Esophagus mucosa (tissue), 1 donor: ENCODE measurements around the gene FOXN3. TPM values are rescaled to one million over a fixed set of nuclear protein-coding genes. Genes with fewer than 3 reads are reported as not detected.
"Not testable (repeated sequence)": the region's sequence is repeated elsewhere in the genome, so short reads cannot be mapped to it uniquely, and the experiment has no call there.

Experiments
- ATAC-seq: fragments of 200-7000 bp; cut with Tn5 transposase; one replicate; pipeline ENCODE4 v1.9.1; 2020
- total RNA-seq: library from RNA; stranded (reverse); gene quantifications from one replicate; pipeline ENCODE4 v1.2.4, GENCODE V29; 2023
- donor health status: DM: yes; HTN: yes; CAD: no.

Gene FOXN3
- total RNA-seq, 1 donor from 2014 or later, result 40.5 TPM

DNA sequence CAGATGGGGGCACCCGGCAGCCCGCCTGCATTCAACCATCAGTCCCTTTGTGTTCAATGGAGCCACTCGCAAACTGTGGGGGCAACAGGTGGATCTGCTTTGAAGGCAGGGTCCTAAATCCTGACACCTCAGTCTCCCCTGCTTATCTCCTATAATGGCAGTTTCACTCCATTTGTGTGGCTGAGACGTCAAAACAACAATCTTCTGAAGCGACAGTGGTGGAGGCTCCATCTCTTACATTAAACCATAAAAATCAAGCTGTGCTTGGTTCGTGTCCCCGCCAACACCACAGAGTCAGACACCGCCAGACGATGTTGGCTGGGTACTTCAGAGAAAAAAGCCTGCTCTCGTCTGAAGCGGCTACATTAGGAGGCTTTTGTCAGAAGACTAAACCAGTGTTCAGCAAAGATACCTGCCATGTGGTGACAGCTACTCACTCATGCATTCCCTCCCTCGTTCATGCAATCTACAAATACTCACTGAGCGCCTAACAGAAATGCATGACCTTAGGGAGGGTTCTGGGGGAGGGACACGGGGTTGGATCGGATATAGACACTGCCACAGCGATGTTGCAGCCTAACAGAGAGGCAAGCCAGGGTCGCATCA lies 253.9 kb downstream of the FOXN3 start:
- ATAC-seq, result no peak

DNA sequence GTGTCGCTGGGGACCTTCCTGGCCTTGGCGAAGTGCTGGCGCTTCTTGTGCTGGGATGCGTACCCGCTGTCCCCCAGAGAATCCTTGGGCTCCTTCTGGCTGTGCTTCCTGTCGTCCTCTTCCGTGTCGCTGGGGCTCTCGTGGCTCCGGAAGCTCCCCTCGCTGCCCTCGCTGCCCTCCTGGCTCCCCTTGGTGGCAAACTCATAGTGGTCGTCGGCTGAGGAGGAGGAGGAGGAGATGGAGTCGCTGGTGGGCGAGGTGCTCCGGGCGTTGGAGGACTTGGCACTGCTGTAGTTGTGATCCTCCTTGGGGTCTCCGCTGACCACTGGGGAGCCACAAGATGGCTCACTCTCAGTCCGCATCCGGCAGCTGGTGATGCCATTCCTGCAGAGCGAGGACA lies 254.4 kb downstream of the FOXN3 start:
- ATAC-seq, result no peak

DNA sequence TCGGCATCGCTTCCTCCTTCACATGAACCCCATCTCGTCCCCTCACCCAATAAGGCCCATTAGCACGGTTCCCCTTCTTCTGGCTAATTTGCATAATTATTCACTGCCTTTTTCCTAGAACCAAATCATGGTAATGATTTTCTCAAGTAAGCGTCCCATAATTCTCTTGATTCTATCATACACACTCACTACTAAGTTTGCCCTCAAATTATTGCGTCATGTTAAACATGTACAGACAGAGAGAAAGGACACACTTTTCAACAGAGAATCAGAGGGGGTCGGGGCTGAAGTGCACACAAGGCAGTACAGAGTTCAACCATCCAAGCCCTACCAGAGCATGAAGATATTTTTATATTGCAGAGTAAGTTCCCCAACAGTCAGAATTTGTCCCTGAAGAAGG lies 256.6 kb downstream of the FOXN3 start:
- no peak for ATAC-seq

DNA sequence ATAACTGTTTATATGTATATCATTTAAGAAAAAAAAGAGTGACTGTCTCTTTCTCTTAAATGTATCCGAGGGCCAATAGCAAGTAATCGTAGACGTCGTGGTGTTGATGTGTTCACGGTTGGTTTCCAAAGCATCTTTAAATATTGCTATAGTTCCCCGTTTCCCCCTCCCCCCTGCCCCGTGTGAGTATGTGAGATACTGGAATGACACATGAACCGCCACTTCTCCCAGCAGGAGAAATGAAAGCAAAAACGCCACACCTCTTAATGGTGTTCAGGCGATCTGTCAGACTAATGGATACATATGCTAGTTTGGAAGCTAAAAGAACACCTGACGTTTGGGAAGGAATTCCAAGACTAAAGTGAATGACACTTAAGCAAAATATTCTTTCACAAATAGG lies 258.3 kb downstream of the FOXN3 start:
- ATAC-seq, result no peak

GRCh38 chr14:89158104-89158503 lies 258.9 kb downstream of the FOXN3 start:
- not testable (repeated sequence) for ATAC-seq

DNA sequence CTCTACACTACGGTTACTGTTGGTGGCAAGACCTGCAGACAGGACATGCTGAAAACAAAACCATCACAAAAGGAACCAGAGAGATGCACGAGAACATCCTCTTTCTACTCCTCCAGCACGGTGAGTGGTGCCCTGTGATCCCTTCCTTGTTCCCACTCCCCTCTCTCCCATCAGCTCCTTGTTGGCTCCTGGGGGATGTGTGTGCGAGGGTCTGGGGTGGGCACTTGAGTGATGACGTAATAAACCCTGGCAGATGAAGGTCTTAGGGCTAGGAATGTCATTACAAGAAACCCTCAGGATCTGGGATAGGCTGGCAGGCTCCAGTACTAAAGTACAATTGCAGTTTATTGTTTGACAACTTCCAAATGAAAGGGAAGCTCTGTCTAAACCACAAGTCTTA lies 261.5 kb downstream of the FOXN3 start:
- no peak for ATAC-seq

- not testable (repeated sequence) for ATAC-seq
Observed at GRCh38 chr14:89151693-89152092, 265.3 kb downstream of the FOXN3 start.

- ATAC-seq, result no peak
Observed at GRCh38 chr14:89146274-89146673, 270.8 kb downstream of the FOXN3 start.

DNA sequence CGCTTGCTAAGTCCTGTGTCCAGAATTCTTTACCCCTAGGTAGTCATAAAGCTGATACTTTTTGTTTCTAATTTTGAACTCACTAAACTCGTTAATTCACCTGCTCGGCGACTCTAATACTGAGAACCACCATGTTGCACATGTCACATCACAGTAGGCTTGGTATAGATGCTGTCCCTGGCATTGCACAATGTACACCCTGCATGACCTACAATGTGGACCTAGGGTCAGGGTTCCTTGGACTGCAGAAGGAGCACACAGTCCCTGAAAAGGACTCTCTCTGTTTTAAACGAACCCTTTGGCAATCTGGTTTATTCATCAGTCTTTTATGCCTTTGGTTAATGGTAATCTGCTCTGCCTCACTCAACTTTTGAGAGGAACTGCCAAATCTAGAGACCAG lies 272.4 kb downstream of the FOXN3 start:
- no peak for ATAC-seq

DNA sequence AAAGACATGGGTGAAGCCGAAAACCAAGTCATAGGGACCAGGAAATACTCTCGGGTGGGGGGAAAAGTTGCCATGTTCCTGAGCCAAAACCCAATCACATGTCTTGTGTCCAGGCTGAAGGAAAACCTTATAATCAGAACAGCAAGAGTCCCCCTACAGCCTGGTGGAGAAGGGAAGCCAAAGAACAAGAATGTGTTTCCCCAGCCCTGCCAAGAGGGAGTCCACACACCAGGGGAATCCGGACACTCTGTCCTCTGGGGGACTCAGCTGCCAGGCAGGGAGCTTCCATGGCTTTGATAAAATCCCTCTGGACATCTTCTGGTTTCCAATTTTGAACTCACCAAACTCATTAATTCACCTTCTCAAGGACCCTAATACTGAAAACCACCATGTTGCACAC lies 273.0 kb downstream of the FOXN3 start:
- ATAC-seq, result no peak

- ATAC-seq, result no peak
Observed at GRCh38 chr14:89143595-89143994, 273.4 kb downstream of the FOXN3 start.

GRCh38 chr14:89142366-89142765 lies 274.7 kb downstream of the FOXN3 start:
- ATAC-seq, result no peak

GRCh38 chr14:89141862-89142261 lies 275.2 kb downstream of the FOXN3 start:
- no peak for ATAC-seq

DNA sequence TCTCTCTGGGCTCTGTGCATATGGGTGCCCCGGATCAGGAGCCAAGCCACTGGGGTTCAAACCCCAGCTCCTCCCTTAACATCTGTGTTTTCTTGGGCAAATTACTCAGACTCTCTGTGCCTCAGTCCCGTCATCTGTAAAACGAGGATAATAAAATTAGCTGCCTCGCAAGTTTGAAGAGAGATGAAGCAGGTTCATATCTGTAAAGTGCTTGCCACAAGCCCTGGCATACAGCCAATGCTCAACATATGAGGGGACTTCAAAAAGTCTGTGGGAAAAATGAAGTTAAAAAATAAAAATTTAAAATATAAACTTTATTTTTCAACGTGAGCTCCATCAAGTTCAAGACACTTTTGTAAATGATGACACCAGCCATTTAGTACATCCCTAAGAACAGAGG lies 276.7 kb downstream of the FOXN3 start:
- ATAC-seq, result no peak

GRCh38 chr14:89139404-89140247 lies 277.4 kb downstream of the FOXN3 start:
- peak; percentile 35 for ATAC-seq

DNA sequence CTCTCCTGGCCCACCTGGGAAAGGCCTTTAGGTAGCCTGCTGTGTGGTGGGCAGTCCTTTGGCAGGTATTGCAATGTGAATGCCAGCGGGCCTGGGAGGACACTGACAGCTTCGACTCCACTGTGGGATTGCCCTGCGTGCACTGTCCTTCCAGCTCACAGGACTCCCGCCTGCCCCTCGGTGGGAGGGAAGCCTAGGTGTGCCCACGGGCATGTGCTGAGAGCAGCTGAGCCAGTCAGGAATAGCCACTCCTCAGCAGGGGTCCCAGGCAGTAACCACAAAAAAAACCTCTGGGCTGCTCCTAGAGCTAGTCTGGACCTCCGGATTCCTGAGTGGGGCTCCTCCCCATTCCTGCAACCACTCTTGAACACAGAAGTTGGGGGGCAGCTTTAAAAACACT lies 278.2 kb downstream of the FOXN3 start:
- ATAC-seq, result no peak

- peak; percentile 96 for ATAC-seq
Observed at GRCh38 chr14:89137526-89138163, 279.4 kb downstream of the FOXN3 start.

GRCh38 chr14:89136587-89136986 lies 280.4 kb downstream of the FOXN3 start:
- no peak for ATAC-seq

DNA sequence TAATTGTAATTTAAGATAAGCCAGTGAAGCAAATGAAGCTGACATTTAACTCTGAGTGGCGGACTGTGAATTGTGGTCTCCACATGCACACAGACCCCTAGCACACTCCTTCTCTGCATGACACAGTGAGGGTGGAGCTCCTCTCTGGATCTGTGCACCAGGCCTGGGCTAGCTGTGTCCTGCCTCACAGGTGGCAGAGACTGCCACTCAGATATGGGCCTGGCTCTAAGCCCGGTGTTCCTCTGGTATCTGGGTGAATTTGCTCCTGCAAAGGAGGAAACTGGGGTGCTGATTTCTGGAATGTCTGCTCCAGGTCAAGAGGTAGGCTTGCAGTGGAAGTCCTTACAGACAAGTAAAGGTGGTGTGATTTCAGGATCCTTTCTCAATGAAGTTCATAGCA lies 282.4 kb downstream of the FOXN3 start:
- peak; percentile 66 for ATAC-seq

- ATAC-seq, result no peak
Observed at GRCh38 chr14:89131004-89131750, 285.9 kb downstream of the FOXN3 start.

DNA sequence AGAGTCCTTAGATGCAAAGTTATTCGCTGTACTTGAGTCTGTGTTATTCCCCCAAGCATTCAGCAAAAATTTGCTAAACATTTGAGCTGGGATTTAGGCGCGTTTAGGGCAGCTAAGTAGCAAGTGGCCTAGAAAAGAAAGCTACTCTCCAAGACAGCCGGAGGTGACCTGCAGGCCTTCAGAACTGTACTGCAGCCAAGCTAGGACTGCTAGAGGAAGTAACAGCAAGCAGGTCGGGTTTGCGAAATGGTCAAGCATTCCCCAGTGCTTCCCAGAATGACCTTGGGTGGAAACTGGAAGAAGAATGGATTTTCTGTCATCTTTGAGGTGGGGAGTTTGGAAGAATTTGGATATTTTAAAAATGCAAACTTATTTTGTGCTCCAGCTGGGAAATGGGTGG lies 287.5 kb downstream of the FOXN3 start:
- no peak for ATAC-seq

DNA sequence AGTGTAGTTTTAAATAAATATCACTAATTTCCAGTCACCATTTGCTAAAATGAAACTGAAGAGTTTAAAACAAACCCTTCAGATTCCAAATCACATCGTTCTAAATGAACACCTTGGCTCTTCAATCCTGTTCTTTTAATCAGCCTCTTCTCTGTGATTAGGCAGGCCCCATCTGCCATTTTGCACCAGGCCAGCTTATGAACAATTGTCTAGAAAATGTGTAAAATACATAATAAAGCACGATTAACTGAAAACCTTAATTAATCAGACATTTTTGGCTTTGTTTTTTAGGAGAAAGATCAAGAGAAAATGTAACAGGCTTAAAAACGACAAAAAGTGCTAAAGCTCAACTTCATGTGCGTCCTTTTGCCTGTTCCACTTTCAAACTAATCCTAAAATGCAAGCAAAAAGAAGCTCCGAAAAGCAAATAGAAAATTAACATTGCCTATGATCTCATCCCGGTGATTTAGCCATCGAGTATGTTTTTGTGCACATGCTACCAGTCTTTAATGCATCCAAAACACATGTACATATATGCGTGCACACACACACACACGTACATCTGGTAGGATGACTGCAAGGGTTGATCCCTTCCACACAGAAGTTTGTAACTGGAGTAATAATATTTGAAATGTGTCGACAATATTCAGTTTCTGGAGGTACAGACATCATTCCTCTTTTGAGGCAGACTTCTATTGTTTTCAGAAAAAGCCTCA lies 288.6 kb downstream of the FOXN3 start:
- no peak for ATAC-seq
